ENCODE data around the gene RPSA. TPM values are rescaled to one million over a fixed set of nuclear protein-coding genes. Genes with fewer than 3 reads are reported as not detected.
A peak's percentile ranks its signal among the peaks of the same experiment; 100 is the strongest.
"Not testable (repeated sequence)": the region's sequence is repeated elsewhere in the genome, so short reads cannot be mapped to it uniquely, and the experiment has no call there.

Gene RPSA
- total RNA-seq, 2 experiments from 2014 or later, result 3,309 to 3,414 TPM

GRCh38 chr3:39413691-39414420 is 7.3 kb downstream of the RPSA start:
- Mint-ChIP-seq H3K27me3 (ENCODE audit: low read depth) (no peaks in the 10 kb centered on the region), H3K36me3 (ENCODE audit: low read depth) (peaks cover 41% of the 10 kb centered on the region), H3K4me3 (peak overlapping the region; percentile 30), H3K4me1 (ENCODE audit: low read depth) (peaks cover 24% of the 10 kb centered on the region), H3K9me3 (no peaks in the 10 kb centered on the region), H3K27ac (peak overlapping the region; percentile 42)
- intact Hi-C loops (cut with micrococcal nuclease), result no loop called here
- no peak for DNase-seq
- CTCF ChIA-PET, result interaction anchor here (1.2 to 2.1 kb wide), 4 partner anchors 29 to 85 kb away, joined by 3 to 7 read pairs (median 6); no protein-coding TSS in a partner anchor

DNA sequence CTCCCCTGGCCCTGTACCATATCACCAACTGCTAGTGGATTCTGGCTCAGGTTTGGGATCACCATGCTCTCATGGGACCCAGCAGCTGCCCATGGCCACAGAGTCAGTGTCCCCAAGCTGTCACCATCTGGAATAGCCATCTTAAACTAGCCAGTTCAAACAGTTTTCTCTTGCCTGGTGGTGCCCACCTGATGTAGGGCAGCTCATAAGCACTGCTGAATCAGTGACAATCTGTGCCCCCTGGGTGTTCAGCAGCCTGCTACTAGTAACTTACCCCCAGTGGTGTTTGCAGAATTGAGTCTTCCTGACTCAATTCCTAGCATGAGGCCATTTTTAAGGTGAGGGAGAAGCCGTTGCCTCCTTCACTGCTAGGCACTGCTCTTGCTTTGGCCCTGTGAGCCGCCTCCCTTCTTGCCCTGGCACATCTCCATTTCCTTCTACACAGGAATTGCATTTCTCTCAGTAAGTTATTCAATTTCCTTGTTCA is 7.9 kb downstream of the RPSA start:
- no peaks in the 10 kb centered on the region for H3K9me3 Mint-ChIP-seq
- CTCF ChIA-PET, result interaction anchor here (1.7 to 2.1 kb wide), 2 partner anchors 33 to 84 kb away, joined by 7 read pairs; no protein-coding TSS in a partner anchor
- peaks cover 35% of the 10 kb centered on the region for H3K36me3 Mint-ChIP-seq (ENCODE audit: low read depth)
- peaks cover 19% of the 10 kb centered on the region for H3K4me1 Mint-ChIP-seq (ENCODE audit: low read depth)
- peak overlapping the region; percentile 42 for H3K27ac Mint-ChIP-seq
- intact Hi-C loops (cut with micrococcal nuclease), result no loop called here
- H3K27me3 Mint-ChIP-seq (ENCODE audit: low read depth), result no peaks in the 10 kb centered on the region
- no peak for DNase-seq
- H3K4me3 Mint-ChIP-seq, result no peak overlapping the region

DNA sequence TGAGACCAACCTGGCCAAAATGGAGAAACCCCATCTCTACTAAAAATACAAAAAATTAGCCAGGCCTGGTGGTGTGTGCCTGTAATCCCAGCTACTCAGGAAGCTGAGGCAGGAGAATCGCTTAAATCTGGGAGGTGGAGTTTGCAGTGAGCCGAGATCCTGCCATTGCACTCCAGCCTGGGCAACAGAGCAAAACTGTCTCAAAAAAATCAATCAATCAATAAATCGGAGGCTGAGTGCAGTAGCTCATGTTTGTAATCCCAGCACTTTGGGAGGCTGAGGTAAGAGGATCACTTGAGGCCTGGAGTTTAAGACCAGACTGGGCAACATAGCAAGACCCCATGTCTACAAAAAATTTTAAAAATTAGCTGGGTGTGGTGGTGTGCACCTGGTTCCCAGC is 8.8 kb downstream of the RPSA start:
- H3K9me3 Mint-ChIP-seq; DNase-seq; H3K27ac Mint-ChIP-seq; intact Hi-C loops (cut with micrococcal nuclease); H3K27me3 Mint-ChIP-seq (ENCODE audit: low read depth); H3K4me3 Mint-ChIP-seq: not testable (repeated sequence)
- Mint-ChIP-seq H3K4me1 (ENCODE audit: low read depth) (peaks cover 12% of the 10 kb centered on the region), H3K36me3 (ENCODE audit: low read depth) (peaks cover 27% of the 10 kb centered on the region)
- CTCF ChIA-PET, result interaction anchor here (1.7 to 2.1 kb wide), 2 partner anchors 32 to 83 kb away, joined by 7 read pairs; no protein-coding TSS in a partner anchor

- DNase-seq, result no peak
- CTCF ChIA-PET, result interaction anchor here (0.6 to 2.1 kb wide), 8 partner anchors 8 to 895 kb away, joined by 3 to 15 read pairs (median 4); partner anchors contain the start of gene RPSA
- H3K27ac Mint-ChIP-seq, result no peak overlapping the region
- peaks cover 21% of the 10 kb centered on the region for H3K36me3 Mint-ChIP-seq (ENCODE audit: low read depth)
- no peaks in the 10 kb centered on the region for H3K9me3 Mint-ChIP-seq
- intact Hi-C loops (cut with micrococcal nuclease), result no loop called here
- H3K4me3 Mint-ChIP-seq, result no peak overlapping the region
- no peaks in the 10 kb centered on the region for H3K27me3 Mint-ChIP-seq (ENCODE audit: low read depth)
- H3K4me1 Mint-ChIP-seq (ENCODE audit: low read depth), result peaks cover 9% of the 10 kb centered on the region
Observed at GRCh38 chr3:39415983-39416382, 9.5 kb downstream of the RPSA start.

DNA sequence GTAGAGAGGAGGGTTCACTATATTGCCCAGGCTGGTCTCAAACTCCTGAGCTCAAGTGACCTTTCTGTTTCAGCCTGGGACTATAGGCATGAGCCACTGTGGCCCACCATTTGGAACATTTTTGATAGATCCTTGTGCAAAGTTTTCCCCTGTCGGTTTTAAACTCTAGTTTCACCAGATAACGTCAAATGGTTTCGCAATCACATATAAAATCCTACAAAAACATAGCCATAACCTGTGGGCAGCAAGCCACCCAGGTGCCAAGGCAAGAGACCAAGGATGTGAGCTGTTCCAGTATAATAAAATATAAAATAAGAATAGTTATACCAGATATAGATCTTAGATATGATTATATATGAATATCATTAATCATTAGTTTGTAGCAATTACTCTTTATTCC is 10.5 kb downstream of the RPSA start:
- H3K9me3 Mint-ChIP-seq; H3K4me1 Mint-ChIP-seq (ENCODE audit: low read depth); H3K27ac Mint-ChIP-seq; H3K27me3 Mint-ChIP-seq (ENCODE audit: low read depth); H3K4me3 Mint-ChIP-seq; DNase-seq: not testable (repeated sequence)
- CTCF ChIA-PET, result interaction anchor here (1.0 to 2.1 kb wide), 7 partner anchors 9 to 894 kb away, joined by 3 to 15 read pairs (median 5); partner anchors contain the start of gene RPSA
- H3K36me3 Mint-ChIP-seq (ENCODE audit: low read depth), result peaks cover 13% of the 10 kb centered on the region
- intact Hi-C loops (cut with micrococcal nuclease), result loop anchor here (1.0 kb wide), 1 partner anchor 81 kb away; no protein-coding TSS in a partner anchor

- H3K36me3 Mint-ChIP-seq (ENCODE audit: low read depth); DNase-seq; H3K27ac Mint-ChIP-seq; H3K9me3 Mint-ChIP-seq; H3K27me3 Mint-ChIP-seq (ENCODE audit: low read depth); H3K4me3 Mint-ChIP-seq; H3K4me1 Mint-ChIP-seq (ENCODE audit: low read depth); intact Hi-C loops (cut with micrococcal nuclease): not testable (repeated sequence)
- CTCF ChIA-PET, result interaction anchor here (0.7 to 0.9 kb wide), 2 partner anchors 19 to 80 kb away, joined by 3 read pairs; no protein-coding TSS in a partner anchor
Observed at GRCh38 chr3:39418556-39419225, 12.2 kb downstream of the RPSA start.

DNA sequence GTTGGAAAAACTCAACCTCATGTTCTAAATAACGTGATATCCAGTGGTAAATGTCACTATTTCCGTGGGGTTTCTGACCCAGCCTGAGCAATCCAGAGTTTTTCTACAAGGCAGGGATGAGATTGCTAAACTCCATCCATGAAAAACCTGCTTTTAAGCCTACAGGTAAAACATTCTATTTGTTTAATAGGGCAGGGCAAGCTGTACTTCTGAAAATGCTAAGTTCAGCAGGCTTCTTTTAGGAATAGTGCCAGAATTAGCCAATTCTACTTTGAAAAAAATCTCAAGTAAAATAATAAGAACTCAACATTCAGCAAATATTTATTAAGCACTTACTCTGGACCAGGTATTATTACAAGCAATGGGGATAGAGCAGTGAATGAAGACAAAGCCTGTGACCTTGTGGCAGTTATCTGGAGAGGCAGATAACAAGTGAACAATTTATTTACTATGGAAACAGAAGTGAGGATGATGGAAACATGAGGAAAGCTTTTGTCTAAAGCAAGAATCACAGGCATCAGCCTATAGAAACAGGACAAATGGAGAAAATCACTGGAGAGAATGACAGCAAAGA is 13.3 kb downstream of the RPSA start:
- Mint-ChIP-seq H3K36me3 (ENCODE audit: low read depth) (no peaks in the 10 kb centered on the region), H3K4me1 (ENCODE audit: low read depth) (no peaks in the 10 kb centered on the region), H3K27ac (no peak overlapping the region), H3K9me3 (no peaks in the 10 kb centered on the region), H3K4me3 (no peak overlapping the region), H3K27me3 (ENCODE audit: low read depth) (no peaks in the 10 kb centered on the region)
- CTCF ChIA-PET, result no interaction called here
- no peak for DNase-seq
- intact Hi-C loops (cut with micrococcal nuclease), result no loop called here

GRCh38 chr3:39420543-39420942 is 14.0 kb downstream of the RPSA start:
- Mint-ChIP-seq H3K36me3 (ENCODE audit: low read depth) (no peaks in the 10 kb centered on the region), H3K27me3 (ENCODE audit: low read depth) (no peaks in the 10 kb centered on the region), H3K4me3 (no peak overlapping the region), H3K4me1 (ENCODE audit: low read depth) (no peaks in the 10 kb centered on the region), H3K9me3 (no peaks in the 10 kb centered on the region), H3K27ac (no peak overlapping the region)
- no peak for DNase-seq
- CTCF ChIA-PET, result no interaction called here
- intact Hi-C loops (cut with micrococcal nuclease), result no loop called here

DNA sequence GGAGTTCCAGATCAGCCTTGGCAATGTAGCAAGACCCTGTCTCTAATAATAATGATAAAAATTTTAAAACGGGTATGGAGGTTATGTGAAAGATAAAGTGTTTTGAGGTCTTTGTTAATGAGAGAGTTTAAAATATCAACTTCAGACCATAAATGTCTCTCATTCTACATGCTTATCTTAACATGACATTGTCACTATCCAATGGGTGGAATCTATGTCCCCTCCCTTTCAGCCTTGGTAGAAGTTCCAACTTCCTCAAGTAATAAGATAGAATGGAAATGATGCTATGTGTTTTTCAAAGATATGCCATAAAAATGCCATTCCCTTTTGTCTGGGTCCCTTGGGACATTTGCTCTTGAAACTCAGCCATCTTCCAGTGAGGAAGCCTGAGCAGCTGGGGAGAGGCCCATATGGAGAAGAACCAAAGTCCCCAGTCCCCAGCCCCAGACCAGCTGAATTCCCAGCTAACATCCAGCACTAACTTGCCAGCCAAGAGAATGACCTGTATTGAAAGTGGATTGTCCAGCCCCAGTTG is 17.0 kb downstream of the RPSA start:
- Mint-ChIP-seq H3K27me3 (ENCODE audit: low read depth) (no peaks in the 10 kb centered on the region), H3K36me3 (ENCODE audit: low read depth) (no peaks in the 10 kb centered on the region), H3K27ac (no peak overlapping the region), H3K9me3 (no peaks in the 10 kb centered on the region), H3K4me1 (ENCODE audit: low read depth) (no peaks in the 10 kb centered on the region), H3K4me3 (no peak overlapping the region)
- no peak for DNase-seq
- intact Hi-C loops (cut with micrococcal nuclease), result no loop called here
- CTCF ChIA-PET, result interaction anchor here (0.7 kb wide), 1 partner anchor 24 kb away, joined by 3 read pairs; no protein-coding TSS in a partner anchor

DNA sequence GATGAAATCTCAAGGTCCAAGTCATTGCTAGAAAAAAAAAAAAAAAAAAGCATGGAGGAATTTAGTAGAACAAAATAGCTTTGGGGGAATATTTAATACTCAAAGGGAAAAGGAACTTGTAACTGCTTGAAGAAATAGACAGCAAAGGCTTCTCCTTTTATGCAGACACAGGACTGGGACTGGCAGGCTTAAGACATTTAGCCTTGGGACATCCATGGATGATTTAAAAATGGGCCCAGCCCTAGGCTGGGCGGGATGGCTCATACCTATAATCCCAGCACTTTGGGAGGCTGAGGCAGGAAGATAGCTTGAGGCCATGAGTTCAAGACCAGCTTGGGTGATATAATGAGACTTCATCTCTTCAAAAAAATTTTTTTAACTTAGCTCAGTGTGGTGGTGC is 19.8 kb downstream of the RPSA start:
- intact Hi-C loops (cut with micrococcal nuclease), result no loop called here
- CTCF ChIA-PET, result interaction anchor here (0.9 to 1.0 kb wide), 2 partner anchors 10 to 21 kb away, joined by 4 to 5 read pairs; no protein-coding TSS in a partner anchor

DNA sequence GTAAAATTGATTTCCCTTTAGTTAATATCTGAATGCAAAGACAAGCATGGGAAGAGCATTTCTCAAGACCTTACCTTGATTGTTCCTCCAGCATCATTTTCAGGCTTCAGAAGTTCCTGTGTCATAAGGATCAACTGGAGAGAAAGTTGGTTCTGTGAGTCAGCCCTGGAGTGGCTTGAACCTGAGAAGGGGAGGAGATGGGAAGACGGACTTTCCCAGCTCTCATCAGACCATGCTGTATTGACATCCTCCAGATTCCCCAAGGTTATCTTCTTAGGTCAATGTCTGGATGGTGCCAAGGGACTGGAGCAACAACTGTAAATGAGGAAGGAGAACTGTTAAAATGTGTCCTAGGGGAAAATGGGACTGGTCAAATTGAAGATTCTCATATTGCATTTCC is 21.0 kb downstream of the RPSA start:
- Mint-ChIP-seq H3K9me3 (no peaks in the 10 kb centered on the region), H3K27ac (no peak overlapping the region), H3K36me3 (ENCODE audit: low read depth) (no peaks in the 10 kb centered on the region), H3K4me3 (no peak overlapping the region), H3K4me1 (ENCODE audit: low read depth) (no peaks in the 10 kb centered on the region), H3K27me3 (ENCODE audit: low read depth) (peaks cover 13% of the 10 kb centered on the region)
- intact Hi-C loops (cut with micrococcal nuclease), result no loop called here
- DNase-seq, result no peak
- CTCF ChIA-PET, result no interaction called here

More for the DNA sequence above, 19.8 kb downstream of the RPSA start:
- Mint-ChIP-seq H3K36me3 (ENCODE audit: low read depth) (no peaks in the 10 kb centered on the region), H3K4me3 (no peak overlapping the region), H3K4me1 (ENCODE audit: low read depth) (no peaks in the 10 kb centered on the region), H3K27me3 (ENCODE audit: low read depth) (peaks cover 13% of the 10 kb centered on the region), H3K27ac (no peak overlapping the region), H3K9me3 (no peaks in the 10 kb centered on the region)
- DNase-seq, result no peak

DNA sequence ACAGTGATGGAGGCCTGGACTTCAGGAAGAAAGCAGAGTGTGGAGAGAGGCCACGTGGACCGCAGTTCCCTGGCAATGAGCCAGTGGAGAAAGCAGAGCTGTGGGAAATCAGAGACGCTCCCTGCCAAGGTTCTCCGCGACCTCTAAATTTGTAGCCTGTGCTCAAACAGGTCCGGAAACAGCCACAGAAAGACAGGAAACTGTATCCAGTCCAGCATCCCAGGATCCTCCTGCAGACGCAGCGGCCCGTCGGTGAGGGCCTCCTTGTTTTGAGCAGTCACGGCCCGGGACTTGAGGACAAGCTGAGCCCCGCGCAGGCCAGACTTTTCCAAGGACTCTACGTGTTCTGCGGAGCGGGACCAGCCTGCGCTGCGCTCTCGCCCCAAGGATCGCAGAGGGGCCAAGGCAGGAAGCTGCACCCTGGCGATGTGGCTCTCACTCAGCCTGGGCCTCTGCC is 22.3 kb downstream of the RPSA start:
- Mint-ChIP-seq H3K4me1 (ENCODE audit: low read depth) (no peaks in the 10 kb centered on the region), H3K27me3 (ENCODE audit: low read depth) (peaks cover 13% of the 10 kb centered on the region), H3K4me3 (no peak overlapping the region), H3K27ac (no peak overlapping the region), H3K9me3 (no peaks in the 10 kb centered on the region), H3K36me3 (ENCODE audit: low read depth) (no peaks in the 10 kb centered on the region)
- intact Hi-C loops (cut with micrococcal nuclease), result no loop called here
- no peak for DNase-seq
- CTCF ChIA-PET, result no interaction called here
